ENCODE measurements around the gene MEST. TPM values are rescaled to one million over a fixed set of nuclear protein-coding genes. Genes with fewer than 3 reads are reported as not detected.

Gene MEST
- total RNA-seq, 4 donors from 2014 or later, result 5.2 to 14.0 (median 9.3) TPM

- no peaks in the 10 kb centered on the region for H3K9me3 ChIP-seq
- TF ChIP-seq, protein P1, sequence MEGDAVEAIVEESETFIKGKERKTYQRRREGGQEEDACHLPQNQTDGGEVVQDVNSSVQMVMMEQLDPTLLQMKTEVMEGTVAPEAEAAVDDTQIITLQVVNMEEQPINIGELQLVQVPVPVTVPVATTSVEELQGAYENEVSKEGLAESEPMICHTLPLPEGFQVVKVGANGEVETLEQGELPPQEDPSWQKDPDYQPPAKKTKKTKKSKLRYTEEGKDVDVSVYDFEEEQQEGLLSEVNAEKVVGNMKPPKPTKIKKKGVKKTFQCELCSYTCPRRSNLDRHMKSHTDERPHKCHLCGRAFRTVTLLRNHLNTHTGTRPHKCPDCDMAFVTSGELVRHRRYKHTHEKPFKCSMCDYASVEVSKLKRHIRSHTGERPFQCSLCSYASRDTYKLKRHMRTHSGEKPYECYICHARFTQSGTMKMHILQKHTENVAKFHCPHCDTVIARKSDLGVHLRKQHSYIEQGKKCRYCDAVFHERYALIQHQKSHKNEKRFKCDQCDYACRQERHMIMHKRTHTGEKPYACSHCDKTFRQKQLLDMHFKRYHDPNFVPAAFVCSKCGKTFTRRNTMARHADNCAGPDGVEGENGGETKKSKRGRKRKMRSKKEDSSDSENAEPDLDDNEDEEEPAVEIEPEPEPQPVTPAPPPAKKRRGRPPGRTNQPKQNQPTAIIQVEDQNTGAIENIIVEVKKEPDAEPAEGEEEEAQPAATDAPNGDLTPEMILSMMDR (IDR thresholded peaks at IDR 0.05), result no peak
- TF ChIP-seq POLR2A (IDR thresholded peaks at IDR 0.05), result no peak
- no peak overlapping the region for H3K4me3 ChIP-seq
- intact Hi-C loops (cut with DNase I), result no loop called here
- no peak overlapping the region for H3K27ac ChIP-seq
- no peaks in the 10 kb centered on the region for H3K36me3 ChIP-seq
- no peaks in the 10 kb centered on the region for H3K4me1 ChIP-seq
- 84 to 90% methylated on average over 1 of the region's 1 CpG for WGBS, 2 donors
- peaks cover 0 to 3% (median 0%) of the 10 kb centered on the region in 4 donors for H3K27me3 ChIP-seq
- no peak for DNase-seq
Observed at GRCh38 chr7:130468612-130469011, 23.3 kb upstream of the MEST start.

GRCh38 chr7:130471974-130472373, 19.9 kb upstream of the MEST start:
- H3K4me3 ChIP-seq, result no peak overlapping the region

GRCh38 chr7:130473289-130473688, 18.6 kb upstream of the MEST start:
- TF ChIP-seq POLR2A (IDR thresholded peaks at IDR 0.05), result no peak
- H3K4me3 ChIP-seq, result no peak overlapping the region

More at GRCh38 chr7:130471974-130472373, 19.9 kb upstream of the MEST start:
- DNase-seq, result no peak
- H3K4me1 ChIP-seq, result no peaks in the 10 kb centered on the region
- peaks cover 0 to 3% (median 0%) of the 10 kb centered on the region in 4 donors for H3K27me3 ChIP-seq
- WGBS, 2 donors, result 74 to 75% methylated on average over 2 of the region's 2 CpGs
- H3K27ac ChIP-seq, result no peak overlapping the region
- no peak for TF ChIP-seq POLR2A (IDR thresholded peaks at IDR 0.05)
- TF ChIP-seq, protein P1 (IDR thresholded peaks at IDR 0.05), result no peak
- H3K9me3 ChIP-seq, result no peaks in the 10 kb centered on the region
- intact Hi-C loops (cut with DNase I), result no loop called here
- H3K36me3 ChIP-seq, result no peaks in the 10 kb centered on the region

DNA sequence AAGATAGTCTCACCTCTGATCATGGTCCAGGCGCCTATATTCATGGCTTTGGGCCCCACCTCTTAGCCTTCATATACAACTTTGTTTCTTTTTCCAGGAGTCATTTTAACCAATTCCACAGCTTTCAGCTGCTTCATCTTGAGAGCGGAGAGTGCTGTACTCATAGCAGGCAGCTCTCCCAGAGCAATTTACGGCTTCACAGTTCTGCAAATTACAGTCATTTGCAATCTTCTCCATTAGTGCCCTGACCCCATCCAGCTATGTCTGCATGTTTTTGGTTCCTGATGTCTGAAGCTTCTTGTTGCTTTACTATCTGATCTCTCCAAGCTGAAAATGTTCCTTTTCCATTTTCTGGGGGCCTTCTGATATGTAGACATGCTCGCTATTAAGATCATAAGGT, 18.0 kb upstream of the MEST start:
- intact Hi-C loops (cut with DNase I), result no loop called here
- Histone ChIP-seq H3K4me1 (no peaks in the 10 kb centered on the region), H3K27ac (no peak overlapping the region), H3K27me3 (peaks cover 0 to 3% (median 0%) of the 10 kb centered on the region in 4 donors), H3K36me3 (no peaks in the 10 kb centered on the region), H3K9me3 (peaks cover 0 to 3% (median 0%) of the 10 kb centered on the region in 3 donors), H3K4me3 (no peak overlapping the region)
- no peak for DNase-seq
- WGBS, 2 donors, result 79 to 80% methylated on average over 4 of the region's 4 CpGs
- TF ChIP-seq, protein P1 (IDR thresholded peaks at IDR 0.05), result no peak
- no peak for TF ChIP-seq POLR2A (IDR thresholded peaks at IDR 0.05)

More at GRCh38 chr7:130473289-130473688, 18.6 kb upstream of the MEST start:
- Histone ChIP-seq H3K36me3 (no peaks in the 10 kb centered on the region), H3K27ac (no peak overlapping the region), H3K9me3 (peaks cover 0 to 3% (median 0%) of the 10 kb centered on the region in 3 donors), H3K27me3 (peaks cover 0 to 3% (median 0%) of the 10 kb centered on the region in 4 donors), H3K4me1 (no peaks in the 10 kb centered on the region)
- intact Hi-C loops (cut with DNase I), result no loop called here
- no peak for DNase-seq

- Histone ChIP-seq H3K4me3 (no peak overlapping the region), H3K27me3 (no peaks in the 10 kb centered on the region), H3K9me3 (peaks cover 0 to 3% (median 0%) of the 10 kb centered on the region in 3 donors), H3K36me3 (no peaks in the 10 kb centered on the region), H3K27ac (no peak overlapping the region), H3K4me1 (no peaks in the 10 kb centered on the region)
- no peak for TF ChIP-seq POLR2A (IDR thresholded peaks at IDR 0.05)
- TF ChIP-seq, protein P1 (IDR thresholded peaks at IDR 0.05), result no peak
- DNase-seq, result no peak
- WGBS, 2 donors, result 57 to 61% methylated on average over 7 of the region's 7 CpGs
- intact Hi-C loops (cut with DNase I), result no loop called here
Observed at GRCh38 chr7:130475776-130476175, 16.1 kb upstream of the MEST start.
